Endodermal cell (in vitro differentiated cells): Measurements from ENCODE around the gene SFMBT2. TPM values are rescaled to one million over a fixed set of nuclear protein-coding genes. Genes with fewer than 3 reads are reported as not detected.

Source experiments
- DNase-seq: peaks from one replicate; pipeline ENCODE4 v3.0.0-alpha.2; 2017
- H3K27ac ChIP-seq: 2 replicates; pipeline ENCODE4 v1.5.1; 2013; ENCODE audit warnings: mild to moderate bottlenecking, low read depth, low read length, moderate library complexity
- H3K27me3 ChIP-seq: 2 replicates; pipeline ENCODE4 v1.6.1; 2013; ENCODE audit warnings: mild to moderate bottlenecking, low read length, moderate library complexity; ENCODE audit not compliant: insufficient read depth, control insufficient read depth, poor library complexity, severe bottlenecking
- H3K36me3 ChIP-seq: 2 replicates; pipeline ENCODE4 v1.7.0; 2013; ENCODE audit warnings: mild to moderate bottlenecking, low read length, moderate library complexity; ENCODE audit not compliant: control insufficient read depth, insufficient read depth
- H3K4me1 ChIP-seq: one replicate; pipeline ENCODE4 v1.7.0; 2013; ENCODE audit warnings: low read length; ENCODE audit not compliant: control insufficient read depth, insufficient read depth
- H3K4me3 ChIP-seq: 2 replicates; pipeline ENCODE4 v1.5.1; 2013; ENCODE audit warnings: mild to moderate bottlenecking, low read length, moderate library complexity
- H3K9ac ChIP-seq: 2 replicates; pipeline ENCODE4 v1.6.1; 2013; ENCODE audit warnings: mild to moderate bottlenecking, low read length, moderate library complexity; ENCODE audit not compliant: poor library complexity, severe bottlenecking; ENCODE audit errors: extremely low read depth
- H3K9me3 ChIP-seq: 2 replicates; pipeline ENCODE4 v1.6.1; 2013; ENCODE audit warnings: mild to moderate bottlenecking, low read length, moderate library complexity; ENCODE audit not compliant: control insufficient read depth
- H3K27ac Mint-ChIP-seq: 2 replicates; pipeline ENCODE4 v1.8.0; 2020; ENCODE audit warnings: mixed read lengths
- H3K27me3 Mint-ChIP-seq: 2 replicates; pipeline ENCODE4 v1.8.0; 2021; ENCODE audit warnings: mild to moderate bottlenecking, mixed read lengths; ENCODE audit not compliant: insufficient read depth
- H3K36me3 Mint-ChIP-seq: 2 replicates; pipeline ENCODE4 v1.8.0; 2020; ENCODE audit warnings: low read depth, mixed read lengths
- H3K4me1 Mint-ChIP-seq: 2 replicates; pipeline ENCODE4 v1.8.0; 2020; ENCODE audit warnings: mixed read lengths
- H3K4me3 Mint-ChIP-seq: 2 replicates; pipeline ENCODE4 v1.8.0; 2020; ENCODE audit warnings: mild to moderate bottlenecking, moderate library complexity, mixed read lengths
- H3K9me3 Mint-ChIP-seq: 2 replicates; pipeline ENCODE4 v1.8.0; 2020; ENCODE audit warnings: mild to moderate bottlenecking, mixed read lengths
- CTCF ChIP-seq: fragments of 200-600 bp; sonication (generic); conservative IDR thresholded peaks from 2 replicates; pipeline ENCODE4 v1.5.0; 2021; ENCODE audit warnings: antibody characterized with exemption, mild to moderate bottlenecking
- WGBS, 2 experiments: methylation state at CpG; one replicate each; pipeline versions ENCODE4 v1.1.5 to v1.1.7; 2013; ENCODE audit warnings: missing lambda C conversion rate in 2 of 2, mixed read lengths in 1 of 2; ENCODE audit not compliant: insufficient coverage in 1 of 2, insufficient read length in 1 of 2; 5-methylcytosine and 5-hydroxymethylcytosine counted together
- total RNA-seq, 2 donors: library from RNA; stranded (reverse); fragmentation: NEBNext Ultra II Directional in 1 of 2; extraction: Animal tissue kit (Norgen Biotek cat#: 25700) in 1 of 2; gene quantifications; 2 replicates in 1 of 2; 3 replicates in 1 of 2; pipeline ENCODE4 v1.2.1, GENCODE V29; 2021

Gene SFMBT2
- total RNA-seq, 2 donors from 2014 or later = 3.9 to 5.3 TPM

GRCh38 chr10:7338469-7338868 lies 72.4 kb downstream of the SFMBT2 start:
- Mint-ChIP-seq H3K27me3 (no peaks in the 10 kb centered on the region), H3K36me3 (peaks cover 10% of the 10 kb centered on the region), H3K9me3 (peaks cover 9% of the 10 kb centered on the region), H3K4me3 (no peak overlapping the region), H3K4me1 (peaks cover 25% of the 10 kb centered on the region), H3K27ac (no peak overlapping the region)
- H3K36me3 ChIP-seq = no peaks in the 10 kb centered on the region
- no peak overlapping the region for H3K9ac ChIP-seq
- peaks cover 8% of the 10 kb centered on the region for H3K9me3 ChIP-seq
- WGBS, 2 experiments = 91 to 98% methylated on average over 5 to 6 of the region's 7 CpGs
- no peaks in the 10 kb centered on the region for H3K27me3 ChIP-seq
- no peak for DNase-seq
- no peak overlapping the region for H3K4me3 ChIP-seq
- H3K4me1 ChIP-seq = no peaks in the 10 kb centered on the region
- no peak overlapping the region for H3K27ac ChIP-seq
- TF ChIP-seq CTCF = no peak

GRCh38 chr10:7337431-7338171 lies 73.2 kb downstream of the SFMBT2 start:
- peaks cover 4% of the 10 kb centered on the region for H3K36me3 Mint-ChIP-seq
- Histone ChIP-seq H3K4me3 (no peak overlapping the region), H3K9me3 (no peaks in the 10 kb centered on the region), H3K9ac (no peak overlapping the region), H3K36me3 (no peaks in the 10 kb centered on the region), H3K27ac (no peak overlapping the region), H3K4me1 (no peaks in the 10 kb centered on the region), H3K27me3 (no peaks in the 10 kb centered on the region)
- TF ChIP-seq CTCF = no peak
- H3K27me3 Mint-ChIP-seq = no peaks in the 10 kb centered on the region
- H3K9me3 Mint-ChIP-seq = peaks cover 2% of the 10 kb centered on the region
- H3K27ac Mint-ChIP-seq = no peak overlapping the region
- WGBS, 2 experiments = 91 to 97% methylated on average over 4 to 7 of the region's 7 CpGs
- H3K4me3 Mint-ChIP-seq = no peak overlapping the region
- H3K4me1 Mint-ChIP-seq = peaks cover 25% of the 10 kb centered on the region
- no peak for DNase-seq

GRCh38 chr10:7335977-7336376 lies 74.9 kb downstream of the SFMBT2 start:
- DNase-seq = no peak
- no peaks in the 10 kb centered on the region for H3K9me3 Mint-ChIP-seq
- no peak overlapping the region for H3K4me3 Mint-ChIP-seq
- H3K27me3 Mint-ChIP-seq = no peaks in the 10 kb centered on the region
- Histone ChIP-seq H3K27me3 (no peaks in the 10 kb centered on the region), H3K9ac (no peak overlapping the region), H3K4me1 (no peaks in the 10 kb centered on the region), H3K36me3 (no peaks in the 10 kb centered on the region), H3K9me3 (no peaks in the 10 kb centered on the region), H3K4me3 (no peak overlapping the region), H3K27ac (no peak overlapping the region)
- peaks cover 1% of the 10 kb centered on the region for H3K36me3 Mint-ChIP-seq
- no peak overlapping the region for H3K27ac Mint-ChIP-seq
- 94% methylated on average over 2 of the region's 2 CpGs; no CpG with 5 or more reads in 1 of the 2 experiments for WGBS, 2 experiments
- H3K4me1 Mint-ChIP-seq = peaks cover 17% of the 10 kb centered on the region
- no peak for TF ChIP-seq CTCF
